Body of pancreas (tissue), 4 donors: Measurements from ENCODE around the gene HCRT. TPM values are rescaled to one million over a fixed set of nuclear protein-coding genes. Genes with fewer than 3 reads are reported as not detected.

Source experiments
- ATAC-seq: fragments of 150-250 bp; one replicate; pipeline ENCODE4 v1.9.1; 2016
- DNase-seq, 4 donors: peaks; one replicate each; pipeline ENCODE4 v3.0.0-alpha.2; 2019
- H3K27ac ChIP-seq, 4 donors: fragments of 200-600 bp; sonication (generic); 1 replicate in 3 of 4; 2 replicates in 1 of 4; pipeline versions ENCODE4 v1.5.1 to v1.6.1; 2016 to 2019; ENCODE audit warnings: mild to moderate bottlenecking in 1 of 4, mixed read lengths in 1 of 4, moderate library complexity in 1 of 4
- H3K27me3 ChIP-seq, 2 donors: fragments of 200-600 bp; sonication (generic); one replicate each; pipeline ENCODE4 v1.6.0; 2016; ENCODE audit warnings: mild to moderate bottlenecking in 1 of 2
- H3K36me3 ChIP-seq, 2 donors: fragments of 200-600 bp; sonication (generic); replicated peaks in 1 of 2; 2 replicates each; pipeline ENCODE4 v1.5.1; 2016; ENCODE audit warnings: low read depth in 2 of 2; ENCODE audit not compliant: insufficient read depth in 1 of 2
- H3K4me1 ChIP-seq: fragments of 200-600 bp; sonication (generic); one replicate; pipeline ENCODE4 v1.6.0; 2016
- H3K4me3 ChIP-seq, 2 donors: fragments of 200-600 bp; sonication (generic); 1 replicate in 1 of 2; 2 replicates in 1 of 2; pipeline ENCODE4 v1.5.1; 2016 to 2019
- H3K9me3 ChIP-seq, 3 donors: fragments of 200-600 bp; sonication (generic); 1 replicate in 2 of 3; 2 replicates in 1 of 3; pipeline ENCODE4 v1.5.1; 2016
- CTCF ChIP-seq, 7 experiments: fragments of 450-650 bp in 4 of 7; fragments of 200-600 bp in 3 of 7; sonication (generic) in 3 of 7; IDR thresholded peaks; one replicate each; pipeline ENCODE4 v1.5.1; 2016 to 2019; ENCODE audit warnings: antibody characterized with exemption in 7 of 7
- POLR2A ChIP-seq, 3 donors: fragments of 450-650 bp; IDR thresholded peaks; one replicate each; pipeline ENCODE4 v1.6.1; 2016; ENCODE audit warnings: antibody characterized with exemption in 3 of 3, mild to moderate bottlenecking in 2 of 3
- WGBS, 2 donors: methylation state at CpG; one replicate each; pipeline ENCODE4 v1.1.5; 2017; 5-methylcytosine and 5-hydroxymethylcytosine counted together
- intact Hi-C: fragments of 100-400 bp; cut with DNase I; formaldehyde crosslinking; loops from one replicate; pipeline ENCODE4 v1.15.1; 2023
- total RNA-seq, 2 donors: library from RNA; depleted of rRNA; stranded (reverse); fragments of >200 nt; gene quantifications; one replicate each; pipeline ENCODE4 v1.1.0, GENCODE V29; 2016

The HCRT gene
- total RNA-seq, 2 donors from 2014 or later = not detected

- ATAC-seq (peak; percentile 93), DNase-seq (peak; percentile 91 to 97 (median 96))
- TF ChIP-seq POLR2A (IDR thresholded peaks at IDR 0.05) (peak; percentile 46 to 62 (median 59)), CTCF (IDR thresholded peaks at IDR 0.05) (peak in 2 of 7 experiments; percentile 21 to 30)
- H3K4me1 ChIP-seq = peaks cover 78% of the 10 kb centered on the region
- H3K27me3 ChIP-seq = no peaks in the 10 kb centered on the region
- H3K9me3 ChIP-seq = no peaks in the 10 kb centered on the region
- peak overlapping the region; percentile 85 to 95 (median 92) for H3K27ac ChIP-seq
- no peak overlapping the region for H3K4me3 ChIP-seq
- WGBS, 2 donors = 6 to 15% methylated on average over 15 of the region's 15 CpGs
- intact Hi-C loops = no loop called here
- H3K36me3 ChIP-seq = no peaks in the 10 kb centered on the region
Observed at GRCh38 chr17:42135664-42136653, 49.3 kb downstream of the HCRT start.

GRCh38 chr17:42135151-42135550 is 50.1 kb downstream of the HCRT start:
- intact Hi-C loops = no loop called here
- Histone ChIP-seq H3K27ac (peak overlapping the region; percentile 85 to 95 (median 92)), H3K4me3 (no peak overlapping the region), H3K36me3 (no peaks in the 10 kb centered on the region), H3K4me1 (peaks cover 81% of the 10 kb centered on the region), H3K27me3 (no peaks in the 10 kb centered on the region), H3K9me3 (no peaks in the 10 kb centered on the region)
- WGBS, 2 donors = 38 to 47% methylated on average over 6 of the region's 6 CpGs
- ATAC-seq (no peak), DNase-seq (no peak)
- TF ChIP-seq POLR2A (IDR thresholded peaks at IDR 0.05) (no peak), CTCF (IDR thresholded peaks at IDR 0.05) (no peak)

Other genes with a start within 250 kb of the HCRT start
- 10 to 100 TPM; 36.3 to 70.2 TPM for gene CNP, start 218.7 kb downstream of the HCRT start, total RNA-seq
- 10 to 100 TPM; 32.4 to 43.5 TPM for gene DNAJC7, start 168.0 kb downstream of the HCRT start, total RNA-seq
- gene NKIRAS2, start 165.4 kb downstream of the HCRT start, total RNA-seq = 10 to 100 TPM; 17.1 to 19.2 TPM
- gene C17orf113, start 134.9 kb downstream of the HCRT start, total RNA-seq = 1 to 10 TPM; 1.6 to 4.4 TPM
- 1 to 10 TPM in 1 of 2 donors, not detected in 1; 1.3 TPM for gene ZNF385C, start 87.0 kb downstream of the HCRT start, total RNA-seq
- 10 to 100 TPM in 1 of 2 donors, 1 to 10 TPM in 1; 5.7 to 19.1 TPM for gene DHX58, start 72.7 kb downstream of the HCRT start, total RNA-seq
- 10 to 100 TPM; 50.6 to 58.7 TPM for gene KAT2A, start 64.1 kb downstream of the HCRT start, total RNA-seq
- 1 to 10 TPM in 1 of 2 donors, not detected in 1; 1.8 TPM for gene HSPB9, start 62.6 kb downstream of the HCRT start, total RNA-seq
- 10 to 100 TPM; 21.1 to 37.1 TPM for gene RAB5C, start 30.5 kb downstream of the HCRT start, total RNA-seq
- gene KCNH4, start 4.3 kb downstream of the HCRT start, total RNA-seq = not detected
- gene GHDC, start 9.0 kb upstream of the HCRT start, total RNA-seq = 10 to 100 TPM; 35.8 to 42.2 TPM
- gene STAT5B, start 90.9 kb upstream of the HCRT start, total RNA-seq = 10 to 100 TPM; 35.3 TPM
- gene STAT5A, start 103.0 kb upstream of the HCRT start, total RNA-seq = 10 to 100 TPM; 25.2 to 52.1 TPM
- 10 to 100 TPM; 79.4 to 99.5 TPM for gene STAT3, start 203.0 kb upstream of the HCRT start, total RNA-seq
- 10 to 100 TPM; 63.3 to 75.8 TPM for gene CAVIN1, start 237.8 kb upstream of the HCRT start, total RNA-seq